GM21825 (cell line): ENCODE results near the gene LRRC74B.

Source experiments
- ATAC-seq: cut with Tn5 transposase; IDR thresholded peaks from one replicate; pipeline ENCODE4 v1.9.1; 2021; ENCODE audit warnings: mild to moderate bottlenecking, moderate library complexity; ENCODE audit not compliant: unreplicated experiment

LRRC74B gene

DNA sequence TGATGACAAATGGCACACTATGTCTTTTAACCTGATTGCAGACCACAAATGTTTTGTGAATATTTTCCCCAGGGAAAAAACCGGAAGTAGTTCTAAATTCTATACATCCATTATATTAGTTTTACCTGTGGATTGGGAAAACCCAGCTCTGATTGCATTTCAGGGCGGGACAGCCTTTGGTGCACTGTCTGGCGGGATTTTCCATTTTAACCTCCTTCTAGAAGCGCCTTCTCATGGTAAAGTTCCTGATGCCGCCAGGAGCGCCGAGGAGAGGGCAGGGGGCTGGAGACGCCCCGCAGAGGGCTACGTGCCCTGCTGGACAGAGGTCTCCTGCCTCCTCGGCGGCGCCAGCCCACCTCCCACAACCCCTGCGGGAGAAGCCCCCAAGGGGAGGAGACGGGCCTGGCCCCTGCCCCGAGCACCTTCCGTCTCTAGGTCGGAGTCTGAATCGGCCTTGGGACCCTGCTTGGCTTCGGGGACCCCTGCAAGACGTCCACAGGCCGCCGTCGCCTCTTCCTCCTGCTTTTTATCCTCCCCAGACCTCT is 32.0 kb upstream of the LRRC74B start:
- no peak for ATAC-seq

DNA sequence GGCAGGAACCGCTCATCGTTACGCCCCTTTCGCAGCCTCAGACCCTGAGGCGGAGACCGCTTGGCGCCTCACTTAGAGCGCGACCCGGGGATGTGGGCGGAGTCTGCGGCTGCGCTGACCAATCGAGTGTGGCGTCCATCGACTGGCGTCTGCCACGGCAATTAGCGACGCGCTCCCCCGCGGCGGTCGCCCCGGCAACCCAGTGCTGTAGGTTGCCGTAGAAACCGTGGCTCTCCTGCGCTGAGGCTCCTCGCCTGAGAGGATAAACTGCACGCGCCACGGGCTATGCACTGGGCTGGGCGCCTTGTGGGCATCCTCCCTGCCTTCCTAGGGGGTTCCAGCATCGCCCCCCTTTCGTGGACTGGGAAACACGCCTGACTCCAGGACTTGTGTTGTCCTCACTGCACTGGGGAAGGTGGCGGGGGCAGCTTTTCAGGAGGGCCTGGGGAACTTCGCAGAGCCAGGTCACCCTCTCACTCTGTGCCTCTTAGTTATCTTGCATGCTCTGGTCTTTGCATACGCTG is 31.5 kb upstream of the LRRC74B start:
- peak; percentile 69 for ATAC-seq

DNA sequence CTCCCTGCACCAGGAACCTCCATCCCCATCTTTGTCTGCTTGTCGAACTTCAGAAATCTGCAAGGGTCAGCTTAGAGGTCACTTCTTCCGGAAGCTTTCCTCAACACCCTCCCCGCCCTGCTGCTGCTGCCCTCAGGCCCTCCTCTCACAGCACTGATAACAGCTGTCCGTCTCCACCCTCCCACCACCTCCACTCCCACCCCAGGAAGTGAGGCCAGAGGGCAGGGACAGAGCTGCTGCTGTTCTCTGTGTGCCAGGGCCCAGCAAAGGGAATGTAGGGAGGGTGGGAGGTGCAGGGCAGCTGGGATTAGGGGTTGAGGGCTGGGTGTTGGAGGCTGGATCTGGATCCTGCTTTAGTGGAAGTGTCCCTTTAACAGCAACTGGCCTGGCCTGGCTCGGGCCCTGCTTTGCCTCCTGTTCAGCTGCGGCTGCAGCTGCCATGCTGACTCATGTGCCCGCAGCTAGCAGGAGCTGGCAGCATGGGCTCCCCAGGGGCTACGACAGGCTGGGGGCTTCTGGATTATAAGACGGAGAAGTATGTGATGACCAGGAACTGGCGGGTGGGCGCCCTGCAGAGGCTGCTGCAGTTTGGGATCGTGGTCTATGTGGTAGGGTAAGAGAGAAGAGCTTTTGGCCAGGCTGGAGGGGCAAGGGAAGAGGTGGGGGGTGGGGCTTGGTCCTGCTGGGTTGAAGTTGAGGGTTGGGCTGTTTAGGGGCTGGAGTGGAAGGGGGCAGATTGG is 30.9 kb upstream of the LRRC74B start, which contains the start of gene P2RX6:
P2RX6 (plus strand) TSS at position 440 of the 740 bp plus-strand sequence; CDS start at position 450, 10 bp downstream.
- no peak for ATAC-seq

DNA sequence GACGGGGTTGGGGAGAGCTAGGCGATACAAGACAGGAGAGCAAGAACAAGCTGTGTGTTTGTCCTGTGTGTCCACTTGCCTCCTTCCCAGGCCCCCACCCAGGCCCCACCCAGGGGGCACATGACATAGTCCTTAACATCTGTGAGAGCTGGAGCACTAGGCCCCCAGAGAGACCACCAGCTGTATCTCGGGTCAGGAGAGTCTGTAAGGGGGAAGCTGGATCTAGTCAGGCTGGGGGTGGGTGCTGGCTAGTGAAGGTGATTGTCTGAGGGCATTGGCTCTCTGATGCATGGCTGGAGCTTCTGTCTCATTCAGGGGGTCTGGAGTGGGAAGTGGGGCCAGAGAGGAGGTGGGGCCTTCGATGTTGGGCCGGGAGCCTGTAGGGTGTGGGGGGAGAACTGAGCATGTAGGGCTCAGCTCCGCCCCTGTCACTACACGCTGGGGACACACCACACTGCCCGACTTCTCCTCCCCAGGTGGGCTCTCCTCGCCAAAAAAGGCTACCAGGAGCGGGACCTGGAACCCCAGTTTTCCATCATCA is 30.2 kb upstream of the LRRC74B start:
- no peak for ATAC-seq

DNA sequence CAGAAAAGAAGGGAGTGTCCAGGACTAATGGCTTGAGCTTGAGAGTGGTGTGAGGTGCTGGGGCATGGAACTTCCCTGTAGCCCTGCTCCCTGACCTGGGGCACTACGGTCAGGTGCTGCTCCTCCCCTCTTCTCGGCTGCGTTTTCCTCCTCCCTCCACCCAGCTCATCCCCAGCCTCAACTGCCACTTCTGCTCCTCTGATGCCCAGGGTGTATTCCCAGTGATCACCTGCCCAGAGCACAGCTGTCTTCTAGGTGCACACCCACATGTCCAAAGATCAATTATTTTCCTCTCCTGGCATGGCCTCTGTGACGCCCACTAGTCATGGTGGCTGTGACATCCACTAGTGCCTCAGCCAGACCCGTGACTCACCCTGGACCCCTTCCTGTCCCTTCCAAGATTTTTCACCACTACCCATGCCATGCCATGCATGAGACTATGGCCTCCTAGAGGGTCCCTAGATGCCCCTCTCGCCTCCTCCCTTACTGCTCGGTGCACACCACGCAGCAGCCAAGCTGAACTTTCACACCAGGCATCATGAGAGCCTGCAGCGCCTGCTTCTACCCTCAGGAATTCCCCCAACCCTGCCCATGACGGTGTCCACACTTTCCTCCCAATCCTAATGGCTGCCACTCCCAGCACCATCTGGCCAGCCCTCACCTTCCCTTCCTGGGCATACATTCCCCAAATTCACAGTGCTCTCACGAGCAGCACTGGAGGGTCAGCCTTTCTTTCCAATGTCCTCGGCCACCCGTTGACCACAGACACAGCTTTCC is 28.9 kb upstream of the LRRC74B start:
- ATAC-seq: no peak

DNA sequence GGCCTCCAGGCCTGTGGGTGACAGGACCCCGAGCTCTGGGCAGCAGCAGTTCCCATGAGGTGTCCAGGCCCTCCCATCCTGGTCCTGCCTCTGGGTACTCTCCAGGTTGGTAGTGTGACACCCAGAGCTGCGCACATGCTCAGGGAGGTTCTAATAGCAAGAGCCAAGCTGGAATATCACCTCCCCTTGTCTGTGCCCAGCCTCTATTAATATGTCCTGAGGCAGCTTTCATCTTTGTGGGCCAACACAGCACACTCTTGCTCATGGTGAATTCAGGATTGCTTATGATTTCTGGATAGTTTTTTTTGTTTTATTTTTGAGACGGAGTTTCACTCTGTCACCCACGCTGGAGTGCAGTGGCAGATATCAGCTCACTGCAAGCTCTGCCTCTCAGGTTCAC is 27.4 kb upstream of the LRRC74B start:
- ATAC-seq: no peak

DNA sequence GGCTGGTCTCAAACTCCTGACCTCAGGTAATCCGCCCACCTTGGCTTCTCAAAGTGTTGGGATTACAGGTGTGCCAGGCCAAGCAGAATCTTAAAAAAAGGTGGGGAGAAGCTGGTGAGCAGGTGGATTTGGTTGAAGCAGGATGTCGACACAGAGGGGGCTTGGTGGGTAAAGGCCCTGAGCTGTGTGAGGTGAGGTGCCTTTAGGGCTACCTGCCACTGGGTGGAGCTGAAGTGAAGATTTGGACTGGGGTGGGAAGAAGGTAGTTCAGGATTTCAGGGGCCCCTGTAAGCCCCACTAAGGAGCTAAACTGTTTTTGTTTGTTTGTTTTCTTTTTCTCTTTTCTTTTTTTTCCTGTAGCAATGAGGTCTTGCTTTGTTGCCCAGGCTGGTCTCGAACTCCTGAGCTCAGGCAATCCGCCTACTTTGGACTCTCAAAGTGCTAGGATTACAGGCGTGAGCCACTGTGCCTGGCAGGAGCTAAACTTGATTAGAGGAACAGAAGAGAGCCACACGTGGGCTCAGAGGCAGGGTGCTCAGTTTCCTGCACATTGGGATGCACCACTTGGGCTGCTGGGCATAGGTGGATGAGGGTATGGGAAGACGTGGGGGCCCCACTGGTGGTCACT is 24.8 kb upstream of the LRRC74B start:
- ATAC-seq: no peak

DNA sequence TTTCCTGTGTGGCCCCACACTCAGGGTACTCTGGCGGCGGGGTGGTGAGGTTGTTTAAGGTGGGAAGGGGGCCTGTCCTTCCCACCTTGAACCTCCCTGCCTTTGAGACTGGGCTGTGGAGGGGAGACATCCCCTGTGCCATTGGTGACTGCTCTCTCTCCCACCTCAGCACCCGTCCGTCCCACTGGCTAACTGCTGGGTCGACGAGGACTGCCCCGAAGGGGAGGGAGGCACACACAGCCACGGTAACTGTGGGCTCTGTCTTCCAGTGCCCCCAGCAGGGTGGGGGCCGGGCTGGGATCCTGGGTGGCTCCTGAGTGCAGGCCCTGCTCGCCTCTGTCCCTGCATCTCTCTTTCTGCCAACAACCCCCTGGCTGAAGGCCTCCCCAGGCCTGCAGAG is 23.2 kb upstream of the LRRC74B start:
- ATAC-seq: no peak

DNA sequence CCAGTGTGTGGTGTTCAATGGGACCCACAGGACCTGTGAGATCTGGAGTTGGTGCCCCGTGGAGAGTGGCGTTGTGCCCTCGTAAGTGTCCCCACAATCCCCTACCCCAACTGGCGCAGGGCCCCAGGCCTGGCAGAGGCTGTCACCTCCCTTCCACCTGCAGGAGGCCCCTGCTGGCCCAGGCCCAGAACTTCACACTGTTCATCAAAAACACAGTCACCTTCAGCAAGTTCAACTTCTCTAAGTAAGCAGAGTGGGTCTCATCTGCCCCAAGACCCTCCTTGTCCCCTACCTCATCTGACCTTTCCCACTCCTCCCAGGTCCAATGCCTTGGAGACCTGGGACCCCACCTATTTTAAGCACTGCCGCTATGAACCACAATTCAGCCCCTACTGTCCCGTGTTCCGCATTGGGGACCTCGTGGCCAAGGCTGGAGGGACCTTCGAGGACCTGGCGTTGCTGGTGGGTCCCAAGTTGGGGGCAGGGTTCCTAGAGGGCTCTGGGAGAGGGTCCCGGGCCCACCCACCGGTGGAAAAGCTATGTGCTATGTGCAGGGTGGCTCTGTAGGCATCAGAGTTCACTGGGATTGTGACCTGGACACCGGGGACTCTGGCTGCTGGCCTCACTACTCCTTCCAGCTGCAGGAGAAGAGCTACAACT is 22.7 kb upstream of the LRRC74B start:
- no peak for ATAC-seq

DNA sequence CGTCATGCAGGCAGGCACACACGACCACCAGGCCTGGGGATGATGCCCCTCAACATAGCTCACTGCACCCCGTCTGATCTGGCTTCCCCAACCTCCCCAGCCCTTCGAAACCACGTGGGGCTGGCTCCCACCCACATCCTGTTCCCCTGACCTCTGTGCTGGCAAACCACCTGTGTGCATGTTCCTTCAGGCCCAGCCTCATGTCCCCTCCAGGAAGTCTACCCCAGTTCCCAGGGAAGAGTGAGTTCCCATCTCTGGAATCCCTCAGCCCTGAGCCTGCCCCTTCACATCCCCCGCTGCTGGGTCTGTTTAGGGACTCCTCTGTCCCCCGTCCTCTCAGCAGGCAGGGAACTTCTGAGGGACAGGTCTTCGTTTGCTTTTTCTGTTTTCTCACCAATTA is 20.5 kb upstream of the LRRC74B start:
- no peak for ATAC-seq

DNA sequence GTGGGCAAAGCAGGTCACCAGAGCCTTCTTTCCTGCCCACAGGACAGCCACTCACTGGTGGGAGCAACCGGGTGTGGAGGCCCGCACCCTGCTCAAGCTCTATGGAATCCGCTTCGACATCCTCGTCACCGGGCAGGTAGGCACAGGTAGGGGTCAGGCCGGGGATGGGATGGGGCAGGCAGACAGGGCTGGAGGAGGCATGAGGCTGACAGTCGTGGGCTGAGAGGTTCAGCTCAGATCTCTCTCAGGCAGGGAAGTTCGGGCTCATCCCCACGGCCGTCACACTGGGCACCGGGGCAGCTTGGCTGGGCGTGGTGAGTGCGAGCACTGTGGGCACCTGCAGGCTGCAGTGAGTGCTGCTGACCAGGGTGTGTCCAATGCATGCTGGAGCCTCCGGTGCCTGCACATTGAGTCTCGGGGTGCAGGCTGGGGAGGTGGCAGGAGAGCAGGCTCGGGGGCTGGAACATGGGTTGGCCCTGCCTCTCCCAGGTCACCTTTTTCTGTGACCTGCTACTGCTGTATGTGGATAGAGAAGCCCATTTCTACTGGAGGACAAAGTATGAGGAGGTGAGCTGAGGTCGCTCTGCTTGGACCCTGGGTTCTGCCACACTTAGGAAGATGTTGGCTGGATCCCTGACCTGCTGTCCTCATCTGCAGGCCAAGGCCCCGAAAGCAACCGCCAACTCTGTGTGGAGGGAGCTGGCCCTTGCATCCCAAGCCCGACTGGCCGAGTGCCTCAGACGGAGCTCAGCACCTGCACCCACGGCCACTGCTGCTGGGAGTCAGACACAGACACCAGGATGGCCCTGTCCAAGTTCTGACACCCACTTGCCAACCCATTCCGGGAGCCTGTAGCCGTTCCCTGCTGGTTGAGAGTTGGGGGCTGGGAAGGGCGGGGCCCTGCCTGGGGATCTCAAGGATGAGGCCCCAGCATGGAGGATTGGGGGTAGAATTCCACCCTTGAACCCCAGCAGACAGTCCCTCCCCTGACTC is 19.7 kb upstream of the LRRC74B start:
- ATAC-seq: no peak

DNA sequence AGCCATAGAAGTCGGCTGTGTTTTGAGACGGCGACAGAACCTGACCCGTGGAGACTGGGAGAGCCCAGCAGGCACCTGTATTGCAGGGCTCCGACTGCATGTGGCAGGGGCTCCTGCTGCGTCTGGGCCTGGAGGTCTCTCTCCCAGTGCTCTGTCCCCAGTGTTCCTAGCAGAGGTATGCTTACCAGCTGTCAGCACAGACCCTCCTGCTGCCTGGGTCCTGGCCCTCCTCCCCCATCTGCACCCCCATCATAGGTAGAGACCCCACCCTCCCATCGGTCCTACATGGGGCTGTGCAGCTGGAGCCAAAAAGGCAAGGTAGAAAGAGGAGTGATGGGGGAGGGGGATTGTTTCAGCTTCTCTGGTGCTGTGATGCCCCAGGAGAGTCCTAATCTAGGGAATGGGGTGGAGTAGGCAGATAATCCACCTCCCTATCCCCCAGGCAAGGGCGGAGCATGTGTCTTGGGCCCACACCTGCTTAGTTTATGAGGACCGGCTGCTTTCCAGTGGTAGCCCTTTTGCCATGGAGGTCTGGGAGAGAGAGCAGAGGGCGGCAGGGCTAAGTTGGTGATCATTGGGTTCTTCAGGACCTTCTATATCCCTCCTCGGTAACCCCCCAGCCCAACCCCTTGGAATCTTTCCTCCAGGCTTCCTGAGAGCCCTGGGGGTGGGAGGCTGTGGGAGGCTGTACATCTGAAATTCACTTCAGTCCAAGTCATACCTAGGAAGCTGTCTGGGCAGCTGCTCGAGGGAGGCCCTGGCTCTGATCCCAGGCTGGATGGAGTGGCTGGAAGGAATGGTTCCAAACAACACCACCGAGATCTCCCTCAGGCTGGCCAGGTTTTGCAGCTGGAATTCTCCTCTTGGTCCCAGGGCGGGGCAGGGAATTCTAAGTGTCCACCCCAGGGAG is 18.7 kb upstream of the LRRC74B start:
- no peak for ATAC-seq

DNA sequence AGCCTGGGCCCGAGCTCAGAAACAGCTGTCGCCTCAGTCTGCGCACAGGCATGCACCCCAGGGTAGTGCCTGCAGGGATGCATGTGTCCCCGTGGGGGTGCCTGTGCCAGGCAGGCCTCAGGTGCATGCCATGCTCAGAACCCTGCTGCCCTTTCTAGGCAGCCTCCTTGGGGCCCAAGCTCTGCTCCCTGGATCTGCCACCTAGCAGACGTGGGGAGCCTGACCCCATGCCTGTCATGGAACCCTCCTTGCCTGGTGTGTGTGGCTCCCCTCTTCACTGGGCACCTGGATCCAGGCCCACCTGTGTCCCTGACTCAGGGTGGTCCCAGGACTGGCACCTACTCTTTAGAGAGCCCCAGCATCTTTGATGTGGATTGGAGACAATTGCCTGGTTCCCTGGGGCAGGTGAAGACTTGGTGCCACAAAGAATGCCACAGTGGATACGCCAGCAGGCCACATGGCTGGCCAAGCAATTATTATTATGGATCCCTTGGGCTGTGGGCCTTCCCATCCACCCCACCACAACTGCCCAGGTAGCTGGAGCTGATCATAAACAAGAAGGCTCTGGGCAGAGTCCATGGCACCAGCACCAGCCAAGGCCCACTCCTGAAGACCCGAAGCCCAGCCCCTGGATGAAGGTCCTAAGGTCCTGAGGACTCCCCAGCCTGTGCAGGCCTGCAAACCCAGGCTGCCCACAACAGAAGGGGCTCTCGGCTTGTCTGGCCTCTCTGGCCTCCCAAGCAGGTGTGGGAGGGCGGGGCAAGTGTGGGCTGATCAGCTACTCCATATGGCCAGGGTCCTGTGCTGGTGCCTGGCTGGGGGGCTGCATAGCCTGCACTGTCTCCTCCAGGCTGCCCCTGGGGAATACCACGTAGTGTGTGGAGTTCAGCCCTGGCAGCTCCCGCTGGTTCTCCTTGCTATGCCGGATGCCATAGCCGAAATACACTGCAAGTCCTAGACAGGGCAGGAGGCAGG is 17.2 kb upstream of the LRRC74B start:
- ATAC-seq: no peak

DNA sequence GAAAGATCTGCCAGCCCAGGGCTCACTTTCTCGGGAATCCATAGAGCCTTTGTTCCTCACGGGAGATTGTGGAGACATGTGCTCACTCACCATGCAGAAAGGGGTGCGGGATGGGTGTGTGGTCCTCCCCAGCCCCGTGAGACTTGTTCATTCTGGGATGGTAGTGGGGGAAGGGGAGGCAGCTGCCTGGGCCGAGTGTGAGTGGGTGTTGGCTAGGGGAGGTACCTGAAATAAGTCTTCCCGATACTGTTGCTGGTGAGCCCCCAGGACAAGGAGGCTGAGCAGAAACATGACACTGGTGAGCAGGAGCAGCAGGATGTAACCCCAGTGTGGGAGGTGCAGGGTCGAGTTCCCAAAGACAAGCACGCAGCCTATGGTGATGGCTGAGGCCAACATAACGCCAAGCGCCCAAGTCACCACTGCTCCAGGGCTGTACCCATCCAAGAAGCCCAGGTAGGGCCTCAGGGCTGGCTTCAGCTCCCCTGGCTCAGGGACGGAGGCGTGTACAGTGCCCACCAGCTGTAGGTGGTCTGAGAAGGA is 16.2 kb upstream of the LRRC74B start:
- no peak for ATAC-seq

DNA sequence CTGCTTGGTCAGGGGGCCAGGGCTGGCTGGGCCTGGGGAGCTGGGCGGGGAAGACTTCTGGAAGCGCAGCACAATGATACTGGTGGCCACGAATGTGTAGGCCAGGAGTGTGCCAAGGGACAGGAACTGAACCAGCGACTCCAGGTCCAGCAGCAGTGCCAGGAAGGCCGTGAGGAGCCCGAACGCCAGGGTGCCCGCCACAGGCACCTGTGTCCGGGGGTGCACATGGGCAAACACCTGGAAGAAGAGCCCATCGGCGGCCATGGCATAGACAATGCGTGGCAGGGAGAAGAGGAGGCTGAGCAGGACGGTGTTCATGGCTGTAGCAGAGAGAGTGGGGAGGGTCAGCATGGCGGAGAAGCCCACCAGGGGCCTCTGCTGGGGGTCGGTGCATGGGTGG is 15.7 kb upstream of the LRRC74B start:
- no peak for ATAC-seq

DNA sequence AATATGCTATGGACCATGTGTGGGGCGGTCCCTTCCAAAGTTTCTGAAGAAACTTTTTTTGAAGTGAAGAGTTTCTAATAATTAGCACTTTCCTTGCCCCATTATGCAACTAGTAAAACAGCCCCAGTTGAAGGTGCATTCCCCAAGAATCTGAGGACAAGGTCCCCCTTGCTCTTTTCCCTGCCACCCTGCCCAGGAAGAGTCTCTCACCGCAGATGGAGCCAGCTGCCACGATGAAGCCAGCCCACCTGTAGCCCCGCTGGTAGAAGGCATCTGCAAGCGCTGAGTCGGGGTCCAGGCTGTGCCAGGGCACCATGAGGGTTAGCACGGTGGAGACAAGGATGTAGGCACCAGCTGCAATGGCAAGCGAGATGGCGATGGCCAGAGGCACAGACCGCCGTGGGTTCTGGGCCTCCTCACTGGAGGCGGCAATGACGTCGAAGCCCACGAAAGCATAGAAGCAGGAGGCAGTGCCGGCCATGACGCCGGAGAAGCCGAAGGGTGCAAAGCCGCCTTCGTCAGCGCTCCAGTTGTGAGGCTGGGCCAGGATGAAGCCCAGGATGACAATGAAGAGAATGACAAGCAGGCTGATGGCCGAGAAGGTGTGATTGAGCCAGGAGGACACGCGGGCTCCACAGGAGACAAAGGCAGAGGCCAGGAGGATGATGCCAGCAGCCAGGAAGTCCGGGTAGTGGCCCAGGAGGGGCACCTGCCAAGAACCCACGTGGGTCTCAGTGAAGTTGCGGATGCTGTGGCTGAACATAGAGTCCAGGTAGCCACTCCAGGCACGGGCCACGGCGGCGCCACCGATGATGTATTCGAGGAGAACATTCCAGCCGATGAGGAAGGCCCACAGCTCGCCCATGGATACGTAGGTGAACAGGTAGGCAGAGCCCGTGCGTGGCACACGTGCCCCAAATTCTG is 14.9 kb upstream of the LRRC74B start:
- no peak for ATAC-seq
